PFSK-1 (cell line): Measurements from ENCODE around the gene VEZF1.

Experiments
- FOXP2 ChIP-seq: optimal IDR thresholded peaks from 2 replicates; pipeline ENCODE3; 2011; ENCODE audit warnings: borderline replicate concordance, control low read depth, inconsistent platforms; ENCODE audit not compliant: insufficient read depth; ENCODE audit errors: extremely low read length, extremely low read depth
- POLR2AphosphoS5 ChIP-seq: IDR thresholded peaks from 2 replicates; pipeline ENCODE4 v1.6.1; 2012; ENCODE audit warnings: low read depth, mild to moderate bottlenecking, control low read depth, low read length, moderate library complexity
- REST ChIP-seq, 2 experiments: IDR thresholded peaks; 2 replicates each; pipeline versions ENCODE4 v1.6.1 to v1.8.0; 2011 to 2012; ENCODE audit warnings: low read depth in 2 of 2, low read length in 2 of 2, control low read depth in 1 of 2, inconsistent platforms in 1 of 2, mild to moderate bottlenecking in 1 of 2, moderate library complexity in 1 of 2; ENCODE audit not compliant: insufficient read depth in 1 of 2
- SIN3A ChIP-seq: IDR thresholded peaks from 2 replicates; pipeline ENCODE4 v1.6.1; 2012; ENCODE audit warnings: mild to moderate bottlenecking, low read length, moderate library complexity, borderline replicate concordance; ENCODE audit not compliant: insufficient read depth
- TAF1 ChIP-seq: IDR thresholded peaks from 2 replicates; pipeline ENCODE4 v1.6.1; 2012; ENCODE audit warnings: low read length, control low read depth, borderline replicate concordance; ENCODE audit not compliant: insufficient read depth

Gene VEZF1

GRCh38 chr17:58019039-58019438, 31.0 kb upstream of the VEZF1 start:
- TF ChIP-seq TAF1 (no peak), SIN3A (no peak), REST (IDR thresholded peaks at IDR 0.05; ENCODE audit: insufficient read depth in 1 of 2, low read depth in 2 of 2, low read length in 2 of 2) (no peak)

GRCh38 chr17:58010067-58010799, 22.2 kb upstream of the VEZF1 start:
- no peak for TF ChIP-seq FOXP2
- no peak for TF ChIP-seq SIN3A
- no peak for TF ChIP-seq REST (IDR thresholded peaks at IDR 0.05; ENCODE audit: insufficient read depth in 1 of 2, low read depth in 2 of 2, low read length in 2 of 2)
- no peak for TF ChIP-seq POLR2AphosphoS5
- TF ChIP-seq TAF1 = no peak

- no peak; the same call in 1 of the 2 replicates for TF ChIP-seq POLR2AphosphoS5
- TF ChIP-seq SIN3A = no peak
- TF ChIP-seq REST (IDR thresholded peaks at IDR 0.05; ENCODE audit: insufficient read depth in 1 of 2, low read depth in 2 of 2, low read length in 2 of 2) = no peak
- no peak for TF ChIP-seq TAF1
- TF ChIP-seq FOXP2 = no peak
Measured at GRCh38 chr17:58007781-58008706, 20.0 kb upstream of the VEZF1 start.

- TF ChIP-seq POLR2AphosphoS5 (peak; percentile 94), TAF1 (peak; percentile 98), SIN3A (peak; percentile 73; the same call in 1 of the 2 replicates), REST (IDR thresholded peaks at IDR 0.05; ENCODE audit: insufficient read depth in 1 of 2, low read depth in 2 of 2, low read length in 2 of 2) (peak in 1 of 2 experiments; percentile 13; a peak in 1 of 4 replicates), FOXP2 (peak; percentile 83)
Measured at GRCh38 chr17:58006924-58007780, 19.1 kb upstream of the VEZF1 start, which contains the start of gene SRSF1. SRSF1 (minus strand) TSS chr17:58007246; CDS start chr17:58007137, 109 bp downstream.
